WI38 (cell line): ENCODE results near the gene CAMK1G.

ENCODE experiments used
- H3K4me3 ChIP-seq: 2 replicates; pipeline ENCODE4 v1.5.1; 2011; ENCODE audit warnings: low read depth, mild to moderate bottlenecking, control low read depth, low read length
- TF ChIP-seq, protein P1 (sequence below): IDR thresholded peaks from 2 replicates; pipeline ENCODE4 v1.5.1; 2012; ENCODE audit warnings: low read depth, mild to moderate bottlenecking, control low read depth, low read length

Gene CAMK1G

DNA sequence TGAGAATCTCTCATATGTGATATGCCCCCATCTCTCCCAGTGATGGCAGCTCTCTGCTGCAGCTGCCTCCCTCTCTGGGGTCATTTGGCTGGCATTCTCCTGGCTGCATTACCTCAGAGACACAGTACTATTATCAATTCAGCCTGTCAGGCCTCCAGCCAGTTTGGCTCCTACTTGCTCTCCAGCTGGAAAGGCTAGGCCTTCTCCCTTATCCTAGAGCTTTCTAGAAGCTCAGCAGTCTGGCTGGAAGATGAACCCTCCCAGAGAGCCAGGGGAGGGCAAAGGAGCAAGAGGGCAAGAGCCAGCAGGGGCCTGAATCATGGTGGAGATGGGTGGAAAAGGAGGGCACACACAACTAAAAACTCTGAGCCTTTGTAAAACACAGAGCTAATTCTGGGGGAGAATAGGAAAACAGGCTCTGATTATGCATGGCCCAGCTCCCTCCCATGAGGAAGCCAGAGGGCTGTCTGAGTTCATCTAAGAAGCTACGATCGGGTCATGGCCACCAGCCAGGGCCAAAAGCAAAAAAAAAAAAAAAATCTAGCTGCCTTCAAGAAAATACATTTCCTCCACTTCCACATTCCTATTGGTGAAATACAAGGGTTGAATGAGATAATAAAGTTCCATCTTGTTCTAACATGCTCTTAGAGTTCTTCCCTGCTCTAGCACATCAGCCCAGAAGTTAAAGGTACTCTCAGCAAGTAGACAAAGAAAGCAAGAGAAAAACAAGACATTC, 59.9 kb downstream of the CAMK1G start:
- no peak overlapping the region for H3K4me3 ChIP-seq
- TF ChIP-seq, protein P1, sequence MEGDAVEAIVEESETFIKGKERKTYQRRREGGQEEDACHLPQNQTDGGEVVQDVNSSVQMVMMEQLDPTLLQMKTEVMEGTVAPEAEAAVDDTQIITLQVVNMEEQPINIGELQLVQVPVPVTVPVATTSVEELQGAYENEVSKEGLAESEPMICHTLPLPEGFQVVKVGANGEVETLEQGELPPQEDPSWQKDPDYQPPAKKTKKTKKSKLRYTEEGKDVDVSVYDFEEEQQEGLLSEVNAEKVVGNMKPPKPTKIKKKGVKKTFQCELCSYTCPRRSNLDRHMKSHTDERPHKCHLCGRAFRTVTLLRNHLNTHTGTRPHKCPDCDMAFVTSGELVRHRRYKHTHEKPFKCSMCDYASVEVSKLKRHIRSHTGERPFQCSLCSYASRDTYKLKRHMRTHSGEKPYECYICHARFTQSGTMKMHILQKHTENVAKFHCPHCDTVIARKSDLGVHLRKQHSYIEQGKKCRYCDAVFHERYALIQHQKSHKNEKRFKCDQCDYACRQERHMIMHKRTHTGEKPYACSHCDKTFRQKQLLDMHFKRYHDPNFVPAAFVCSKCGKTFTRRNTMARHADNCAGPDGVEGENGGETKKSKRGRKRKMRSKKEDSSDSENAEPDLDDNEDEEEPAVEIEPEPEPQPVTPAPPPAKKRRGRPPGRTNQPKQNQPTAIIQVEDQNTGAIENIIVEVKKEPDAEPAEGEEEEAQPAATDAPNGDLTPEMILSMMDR: no peak

DNA sequence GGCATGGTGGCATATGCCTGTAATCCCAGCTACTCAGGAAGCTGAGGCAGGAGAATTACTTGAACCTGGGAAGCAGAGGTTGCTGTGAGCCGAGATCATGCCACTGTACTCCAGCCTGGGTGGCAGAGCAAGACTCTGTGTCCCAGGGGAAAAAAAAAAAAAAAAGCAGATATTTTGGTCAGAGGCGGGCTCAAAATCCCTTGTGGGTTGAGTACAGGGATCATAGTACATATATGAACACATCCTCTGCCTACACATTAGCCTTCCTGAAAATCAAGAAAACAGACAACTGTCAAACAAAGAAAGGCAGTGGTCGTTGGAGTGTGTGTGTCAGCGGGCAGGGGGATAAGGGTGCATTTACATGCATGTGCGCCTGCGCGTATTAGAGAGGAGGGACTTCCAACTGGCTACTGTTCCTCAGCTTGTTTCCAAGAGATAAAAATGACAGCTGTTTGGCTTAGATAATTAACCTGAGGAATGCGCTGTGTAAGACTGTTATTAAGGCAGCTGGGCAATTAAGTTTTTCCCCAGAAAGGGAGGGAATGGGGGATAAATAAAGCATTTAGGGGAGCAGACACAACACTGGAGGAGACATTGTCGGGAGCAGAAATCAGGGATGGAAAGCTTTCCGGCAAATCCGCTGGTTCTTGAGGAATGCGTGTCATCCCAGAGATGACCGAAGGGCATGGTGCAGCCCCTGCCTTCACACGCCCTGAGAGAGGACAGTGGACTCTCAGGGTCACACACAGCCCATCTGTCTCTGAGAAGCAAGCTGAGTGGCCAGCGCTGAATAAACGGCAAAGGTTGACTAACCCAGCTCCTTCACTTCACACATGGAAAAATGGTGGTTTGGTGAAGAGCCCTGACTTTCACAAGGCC, 62.3 kb downstream of the CAMK1G start:
- TF ChIP-seq, protein P1: no peak
- no peak overlapping the region for H3K4me3 ChIP-seq

DNA sequence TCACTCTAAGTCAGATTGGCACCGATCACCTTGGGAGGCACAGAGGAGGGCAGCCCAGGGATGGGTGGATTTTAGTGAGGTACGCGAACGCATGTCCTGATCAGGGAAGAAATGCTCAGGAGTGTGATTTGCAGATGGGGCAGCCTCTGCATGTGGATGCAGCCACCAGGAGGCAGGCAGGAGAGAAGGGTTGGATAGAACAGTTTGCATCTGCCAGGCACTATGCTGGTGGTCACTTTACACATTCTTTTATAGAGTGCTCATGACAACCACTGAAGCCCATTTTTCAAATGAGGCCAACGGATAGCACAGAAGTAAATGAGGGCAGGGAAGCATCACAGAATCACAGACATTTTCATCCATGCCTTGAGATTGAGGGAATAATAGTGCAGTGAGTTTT, 63.0 kb downstream of the CAMK1G start:
- TF ChIP-seq, protein P1: peak; percentile 50; the same call in 1 of the 2 replicates
- H3K4me3 ChIP-seq: no peak overlapping the region

DNA sequence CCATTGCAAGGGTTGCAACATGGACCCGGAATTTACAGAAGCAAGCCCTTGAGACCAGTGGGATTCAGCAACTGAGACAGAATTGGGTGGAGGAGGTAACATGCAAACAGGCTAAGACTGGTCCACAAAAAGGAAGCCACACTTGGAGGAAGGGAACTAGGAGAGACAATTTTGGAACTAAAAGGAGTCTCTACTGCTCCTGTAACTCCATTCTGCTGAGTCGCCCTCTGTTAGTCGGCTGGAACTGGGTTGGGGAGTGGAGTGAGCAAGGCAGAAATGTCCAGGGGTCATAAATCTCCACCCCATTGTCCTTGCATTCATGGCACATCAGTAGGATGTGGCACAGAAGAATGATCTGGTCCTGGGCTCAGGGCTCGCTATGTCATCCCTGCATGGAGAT, 63.6 kb downstream of the CAMK1G start:
- H3K4me3 ChIP-seq: no peak overlapping the region
- TF ChIP-seq, protein P1: no peak

DNA sequence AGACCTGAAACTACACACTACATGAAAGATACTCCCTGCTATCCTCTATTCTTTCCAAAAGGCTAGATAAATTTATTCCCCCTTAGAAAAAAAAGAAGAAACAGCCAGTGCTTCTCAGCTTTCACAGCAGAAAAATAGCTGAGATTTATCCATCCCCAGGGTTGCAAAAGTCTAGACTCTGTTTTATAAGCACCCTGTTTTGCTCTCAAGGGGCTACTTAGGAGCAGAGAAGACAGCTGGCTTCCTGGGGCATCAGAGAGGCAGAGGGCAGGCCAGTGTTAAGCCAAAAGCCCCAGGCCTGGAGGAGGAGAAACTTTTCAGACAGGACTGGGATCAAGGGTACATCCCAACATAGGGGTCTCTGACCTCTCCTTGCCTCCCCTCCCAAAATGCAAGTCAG, 64.8 kb downstream of the CAMK1G start:
- TF ChIP-seq, protein P1: no peak

DNA sequence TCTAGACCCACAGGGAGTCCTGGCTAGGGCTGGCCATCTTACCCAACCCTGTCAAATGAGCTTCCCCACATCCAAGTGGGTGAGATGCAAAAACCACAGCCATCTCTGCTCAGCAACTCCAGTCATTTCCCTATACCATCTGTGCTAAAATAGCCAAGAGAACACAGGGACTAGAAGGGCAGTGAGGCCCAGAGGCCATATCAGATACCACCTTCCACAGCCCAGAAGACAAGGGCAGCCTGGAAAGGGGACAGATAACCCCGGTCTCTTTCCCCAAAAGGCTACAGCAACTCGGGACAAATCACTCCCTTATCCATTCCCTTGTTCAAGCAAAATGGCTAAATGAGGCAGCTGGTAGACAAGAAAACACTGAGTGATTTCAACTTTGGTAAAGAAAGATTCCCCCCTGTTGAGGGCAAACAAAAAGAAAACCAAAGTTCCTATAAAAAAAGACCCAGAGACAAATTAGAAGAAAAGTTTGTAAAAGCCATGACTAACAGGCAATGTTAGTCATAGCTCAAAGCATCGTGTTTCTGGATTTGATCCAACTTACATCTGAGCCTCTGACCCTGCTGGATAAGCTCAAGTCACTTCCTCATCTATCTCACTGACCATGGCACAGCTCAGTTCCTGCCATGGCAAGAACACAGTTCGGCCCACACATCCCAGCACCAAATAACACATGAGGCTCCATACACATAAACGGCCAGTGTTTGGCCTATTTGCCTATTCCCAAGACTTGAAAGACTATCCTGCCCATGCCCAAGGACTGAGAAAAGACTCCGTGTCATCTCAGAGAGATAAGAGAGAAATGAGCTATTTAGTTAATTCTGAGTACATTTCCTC, 65.6 kb downstream of the CAMK1G start:
- H3K4me3 ChIP-seq: peak overlapping the region; percentile 10; the same call in 1 of the 2 replicates
- TF ChIP-seq, protein P1: no peak

More for the DNA sequence above, 64.8 kb downstream of the CAMK1G start:
- no peak overlapping the region for H3K4me3 ChIP-seq
